ENCODE data around the gene SORBS1. TPM values are rescaled to one million over a fixed set of nuclear protein-coding genes. Genes with fewer than 3 reads are reported as not detected.

SORBS1 gene
- total and polyA plus RNA-seq, 2 experiments from 2014 or later = 17.0 to 40.2 TPM

- H3K27ac ChIP-seq = peak overlapping the region; percentile 53
- H3K79me2 ChIP-seq = peaks cover 86% of the 10 kb centered on the region
- H3K27me3 ChIP-seq = no peaks in the 10 kb centered on the region
- DNase-seq (ENCODE audit: low spot score) = no peak
- H3K36me3 ChIP-seq (replicated peaks; ENCODE audit: insufficient read depth, low read depth) = no peaks in the 10 kb centered on the region
- no peak overlapping the region for H3K4me3 ChIP-seq
- no peak overlapping the region for H2AFZ ChIP-seq
- H3K4me1 ChIP-seq (ENCODE audit: insufficient read depth) = peaks cover 46% of the 10 kb centered on the region
- H3K4me2 ChIP-seq = peak overlapping the region; percentile 2
- H3K9me2 ChIP-seq (replicated peaks; ENCODE audit: insufficient read depth) = no peaks in the 10 kb centered on the region
- 26% methylated on average over 4 of the region's 4 CpGs for whole genome bisulfite sequencing (ENCODE audit: low lambda C conversion rate, missing lambda C conversion rate)
- H4K20me1 ChIP-seq (ENCODE audit: insufficient read depth, poor library complexity, severe bottlenecking) = no peaks in the 10 kb centered on the region
- TF ChIP-seq EZH2 (IDR thresholded peaks at IDR 0.05; ENCODE audit: borderline replicate concordance) (no peak), CTCF (IDR thresholded peaks at IDR 0.05; ENCODE audit: poor library complexity) (no peak), EZH2phosphoT487 (IDR thresholded peaks at IDR 0.05; ENCODE audit: low read depth, severe bottlenecking, unreplicated experiment) (no peak)
- H3K9me3 ChIP-seq (ENCODE audit: low read depth) = no peaks in the 10 kb centered on the region
Measured at GRCh38 chr10:95543459-95543858, 17.7 kb downstream of the SORBS1 start.

- peak overlapping the region; percentile 2 for H3K4me2 ChIP-seq
- WGBS (ENCODE audit: low lambda C conversion rate, missing lambda C conversion rate) = 90% methylated on average over 2 of the region's 2 CpGs
- no peaks in the 10 kb centered on the region for H3K27me3 ChIP-seq
- H2AFZ ChIP-seq = no peak overlapping the region
- H3K27ac ChIP-seq = peak overlapping the region; percentile 53
- H3K79me2 ChIP-seq = peaks cover 86% of the 10 kb centered on the region
- H4K20me1 ChIP-seq (ENCODE audit: insufficient read depth, poor library complexity, severe bottlenecking) = no peaks in the 10 kb centered on the region
- H3K4me1 ChIP-seq (ENCODE audit: insufficient read depth) = peaks cover 49% of the 10 kb centered on the region
- no peaks in the 10 kb centered on the region for H3K36me3 ChIP-seq (replicated peaks; ENCODE audit: insufficient read depth, low read depth)
- TF ChIP-seq EZH2phosphoT487 (IDR thresholded peaks at IDR 0.05; ENCODE audit: low read depth, severe bottlenecking, unreplicated experiment) (no peak), CTCF (IDR thresholded peaks at IDR 0.05; ENCODE audit: poor library complexity) (no peak), EZH2 (IDR thresholded peaks at IDR 0.05; ENCODE audit: borderline replicate concordance) (no peak)
- no peaks in the 10 kb centered on the region for H3K9me3 ChIP-seq (ENCODE audit: low read depth)
- DNase-seq (ENCODE audit: low spot score) = no peak
- H3K9me2 ChIP-seq (replicated peaks; ENCODE audit: insufficient read depth) = no peaks in the 10 kb centered on the region
- H3K4me3 ChIP-seq = no peak overlapping the region
Measured at GRCh38 chr10:95542761-95543160, 18.4 kb downstream of the SORBS1 start.

GRCh38 chr10:95542330-95542729, 18.8 kb downstream of the SORBS1 start:
- Histone ChIP-seq H3K9me3 (ENCODE audit: low read depth) (no peaks in the 10 kb centered on the region), H3K79me2 (peaks cover 86% of the 10 kb centered on the region)
- DNase-seq (ENCODE audit: low spot score) = no peak

More at GRCh38 chr10:95542330-95542729, 18.8 kb downstream of the SORBS1 start:
- H3K4me2 ChIP-seq = no peak overlapping the region
- H3K36me3 ChIP-seq (replicated peaks; ENCODE audit: insufficient read depth, low read depth) = no peaks in the 10 kb centered on the region
- H3K9me2 ChIP-seq (replicated peaks; ENCODE audit: insufficient read depth) = no peaks in the 10 kb centered on the region
- H4K20me1 ChIP-seq (ENCODE audit: insufficient read depth, poor library complexity, severe bottlenecking) = no peaks in the 10 kb centered on the region
- TF ChIP-seq EZH2phosphoT487 (IDR thresholded peaks at IDR 0.05; ENCODE audit: low read depth, severe bottlenecking, unreplicated experiment) (no peak), CTCF (IDR thresholded peaks at IDR 0.05; ENCODE audit: poor library complexity) (no peak), EZH2 (IDR thresholded peaks at IDR 0.05; ENCODE audit: borderline replicate concordance) (no peak)
- WGBS (ENCODE audit: low lambda C conversion rate, missing lambda C conversion rate) = 67% methylated on average over 4 of the region's 4 CpGs
- peak overlapping the region; percentile 53 for H3K27ac ChIP-seq
- no peak overlapping the region for H2AFZ ChIP-seq
- H3K27me3 ChIP-seq = no peaks in the 10 kb centered on the region
- H3K4me1 ChIP-seq (ENCODE audit: insufficient read depth) = peaks cover 49% of the 10 kb centered on the region
- no peak overlapping the region for H3K4me3 ChIP-seq

Measured in hepatocyte (in vitro differentiated cells).